COLO668 (cell line): Measurements from ENCODE around the gene CCDC141.
"Not testable (repeated sequence)": the region's sequence is repeated elsewhere in the genome, so short reads cannot be mapped to it uniquely, and the experiment has no call there.

Source experiments
- DNase-seq: peaks from one replicate; lab custom pipeline; 2025; ENCODE audit not compliant: unreplicated experiment; lab: John Stamatoyannopoulos, UW

The CCDC141 gene

GRCh38 chr2:179045602-179046001 is 4.3 kb downstream of the CCDC141 start:
- DNase-seq, result not testable (repeated sequence)

GRCh38 chr2:179044500-179044899 is 5.4 kb downstream of the CCDC141 start:
- no peak for DNase-seq

GRCh38 chr2:179037807-179038206 is 12.1 kb downstream of the CCDC141 start:
- DNase-seq, result no peak

GRCh38 chr2:179036353-179036905 is 13.5 kb downstream of the CCDC141 start:
- no peak for DNase-seq

- DNase-seq, result no peak
Measured at GRCh38 chr2:179031731-179032408, 18.1 kb downstream of the CCDC141 start.

- no peak for DNase-seq
Measured at GRCh38 chr2:179024445-179024844, 25.5 kb downstream of the CCDC141 start.

GRCh38 chr2:179022685-179023084 is 27.3 kb downstream of the CCDC141 start:
- no peak for DNase-seq

- no peak for DNase-seq
Measured at GRCh38 chr2:179021258-179021657, 28.7 kb downstream of the CCDC141 start.

GRCh38 chr2:179020156-179020750 is 29.7 kb downstream of the CCDC141 start:
- DNase-seq, result peak; percentile 40

GRCh38 chr2:179019260-179019659 is 30.7 kb downstream of the CCDC141 start:
- DNase-seq, result no peak

GRCh38 chr2:179017773-179018357 is 32.1 kb downstream of the CCDC141 start:
- no peak for DNase-seq

GRCh38 chr2:179014189-179014588 is 35.7 kb downstream of the CCDC141 start:
- DNase-seq, result not testable (repeated sequence)

- no peak for DNase-seq
Measured at GRCh38 chr2:179005976-179006375, 44.0 kb downstream of the CCDC141 start.

GRCh38 chr2:178999476-178999875 is 50.5 kb downstream of the CCDC141 start:
- DNase-seq, result no peak

- no peak for DNase-seq
Measured at GRCh38 chr2:178998539-178998938, 51.4 kb downstream of the CCDC141 start.

GRCh38 chr2:178997477-178997876 is 52.5 kb downstream of the CCDC141 start:
- DNase-seq, result no peak

GRCh38 chr2:178997067-178997466 is 52.9 kb downstream of the CCDC141 start:
- no peak for DNase-seq

GRCh38 chr2:178994264-178994663 is 55.7 kb downstream of the CCDC141 start:
- DNase-seq, result no peak

- no peak for DNase-seq
Measured at GRCh38 chr2:178993788-178994187, 56.1 kb downstream of the CCDC141 start.

- DNase-seq, result not testable (repeated sequence)
Measured at GRCh38 chr2:178992719-178993118, 57.2 kb downstream of the CCDC141 start.

- DNase-seq, result no peak
Measured at GRCh38 chr2:178990533-178991241, 59.2 kb downstream of the CCDC141 start.
